ENCODE data around the gene NRIP1.

- no peak for TF ChIP-seq CTCF (IDR thresholded peaks at IDR 0.05)
- TF ChIP-seq POLR2A (IDR thresholded peaks at IDR 0.05): no peak
These were observed 72.8 kb downstream of the NRIP1 start for GRCh38 chr21:14991957-14992356.

All from gastroesophageal sphincter (tissue), 3 donors.